ENCODE measurements around the gene WNT4. TPM values are rescaled to one million over a fixed set of nuclear protein-coding genes. Genes with fewer than 3 reads are reported as not detected.
"Not testable (repeated sequence)": the region's sequence is repeated elsewhere in the genome, so short reads cannot be mapped to it uniquely, and the experiment has no call there.

The WNT4 gene
- total RNA-seq, 1 donor, result under 0.01 TPM

- H4K20me1 ChIP-seq (ENCODE audit: insufficient read depth, low read length), result peaks cover 69% of the 10 kb centered on the region
- no peaks in the 10 kb centered on the region for H3K9me3 ChIP-seq (ENCODE audit: low read depth, low read length)
- H3K79me2 ChIP-seq (ENCODE audit: insufficient read depth, low read length), result peaks cover 82% of the 10 kb centered on the region
- H3K27me3 ChIP-seq (ENCODE audit: insufficient read depth, low read length), result no peaks in the 10 kb centered on the region
- no peak overlapping the region for H3K4me3 ChIP-seq (ENCODE audit: insufficient read depth, low read length)
- TF ChIP-seq CTCF (IDR thresholded peaks at IDR 0.05; ENCODE audit: extremely low read depth, low read depth, low read length), result no peak
- no peak overlapping the region for H3K4me2 ChIP-seq (ENCODE audit: insufficient read depth, low read length)
- H3K4me1 ChIP-seq (ENCODE audit: insufficient read depth, low read length), result peaks cover 3% of the 10 kb centered on the region
- no peak for DNase-seq (ENCODE audit: insufficient read length, low spot score, missing footprints)
- peaks cover 45% of the 10 kb centered on the region for H3K36me3 ChIP-seq (ENCODE audit: insufficient read depth, low read length)
- no peak overlapping the region for H3K27ac ChIP-seq (ENCODE audit: low read depth, low read length)
- no peak overlapping the region for H2AFZ ChIP-seq (ENCODE audit: low read length)
Observed at GRCh38 chr1:22096036-22096435, 46.9 kb downstream of the WNT4 start.

- Histone ChIP-seq H3K36me3 (ENCODE audit: insufficient read depth, low read length) (peaks cover 48% of the 10 kb centered on the region), H3K79me2 (ENCODE audit: insufficient read depth, low read length) (peaks cover 82% of the 10 kb centered on the region), H3K4me1 (ENCODE audit: insufficient read depth, low read length) (peaks cover 17% of the 10 kb centered on the region), H3K27me3 (ENCODE audit: insufficient read depth, low read length) (no peaks in the 10 kb centered on the region), H3K9me3 (ENCODE audit: low read depth, low read length) (no peaks in the 10 kb centered on the region), H2AFZ (ENCODE audit: low read length) (no peak overlapping the region), H4K20me1 (ENCODE audit: insufficient read depth, low read length) (peaks cover 75% of the 10 kb centered on the region), H3K27ac (ENCODE audit: low read depth, low read length) (no peak overlapping the region), H3K4me3 (ENCODE audit: insufficient read depth, low read length) (no peak overlapping the region), H3K4me2 (ENCODE audit: insufficient read depth, low read length) (no peak overlapping the region)
- no peak for TF ChIP-seq CTCF (IDR thresholded peaks at IDR 0.05; ENCODE audit: extremely low read depth, low read depth, low read length)
- no peak for DNase-seq (ENCODE audit: insufficient read length, low spot score, missing footprints)
Observed at GRCh38 chr1:22093513-22093912, 49.4 kb downstream of the WNT4 start.

- H2AFZ ChIP-seq (ENCODE audit: low read length); H3K9me3 ChIP-seq (ENCODE audit: low read depth, low read length); H3K4me2 ChIP-seq (ENCODE audit: insufficient read depth, low read length); DNase-seq (ENCODE audit: insufficient read length, low spot score, missing footprints); H3K27ac ChIP-seq (ENCODE audit: low read depth, low read length); H3K27me3 ChIP-seq (ENCODE audit: insufficient read depth, low read length); H3K4me3 ChIP-seq (ENCODE audit: insufficient read depth, low read length): not testable (repeated sequence)
- peaks cover 81% of the 10 kb centered on the region for H4K20me1 ChIP-seq (ENCODE audit: insufficient read depth, low read length)
- H3K4me1 ChIP-seq (ENCODE audit: insufficient read depth, low read length), result peaks cover 20% of the 10 kb centered on the region
- H3K79me2 ChIP-seq (ENCODE audit: insufficient read depth, low read length), result peaks cover 82% of the 10 kb centered on the region
- peaks cover 44% of the 10 kb centered on the region for H3K36me3 ChIP-seq (ENCODE audit: insufficient read depth, low read length)
Observed at GRCh38 chr1:22092026-22092768, 50.7 kb downstream of the WNT4 start.

- H3K27ac ChIP-seq (ENCODE audit: low read depth, low read length), result no peak overlapping the region
- H3K27me3 ChIP-seq (ENCODE audit: insufficient read depth, low read length), result no peaks in the 10 kb centered on the region
- no peaks in the 10 kb centered on the region for H3K9me3 ChIP-seq (ENCODE audit: low read depth, low read length)
- peaks cover 45% of the 10 kb centered on the region for H3K36me3 ChIP-seq (ENCODE audit: insufficient read depth, low read length)
- peaks cover 17% of the 10 kb centered on the region for H3K4me1 ChIP-seq (ENCODE audit: insufficient read depth, low read length)
- DNase-seq (ENCODE audit: insufficient read length, low spot score, missing footprints), result no peak
- peaks cover 84% of the 10 kb centered on the region for H3K79me2 ChIP-seq (ENCODE audit: insufficient read depth, low read length)
- no peak overlapping the region for H3K4me2 ChIP-seq (ENCODE audit: insufficient read depth, low read length)
- no peak for TF ChIP-seq CTCF (IDR thresholded peaks at IDR 0.05; ENCODE audit: extremely low read depth, low read depth, low read length)
- H4K20me1 ChIP-seq (ENCODE audit: insufficient read depth, low read length), result peaks cover 82% of the 10 kb centered on the region
- H3K4me3 ChIP-seq (ENCODE audit: insufficient read depth, low read length), result no peak overlapping the region
- H2AFZ ChIP-seq (ENCODE audit: low read length), result no peak overlapping the region
Observed at GRCh38 chr1:22090867-22091266, 52.0 kb downstream of the WNT4 start.

All from osteoblast (primary cell).